GM11168 (cell line): ENCODE data around the gene FAM20B.

Experiments used
- in situ Hi-C: fragments of 300-500 bp; cut with MboI; formaldehyde crosslinking; loops from one replicate; pipeline ENCODE4 v1.12.0; 2022; ENCODE audit warnings: low sequenced_read_pairs; ENCODE audit not compliant: unreplicated experiment

FAM20B gene

DNA sequence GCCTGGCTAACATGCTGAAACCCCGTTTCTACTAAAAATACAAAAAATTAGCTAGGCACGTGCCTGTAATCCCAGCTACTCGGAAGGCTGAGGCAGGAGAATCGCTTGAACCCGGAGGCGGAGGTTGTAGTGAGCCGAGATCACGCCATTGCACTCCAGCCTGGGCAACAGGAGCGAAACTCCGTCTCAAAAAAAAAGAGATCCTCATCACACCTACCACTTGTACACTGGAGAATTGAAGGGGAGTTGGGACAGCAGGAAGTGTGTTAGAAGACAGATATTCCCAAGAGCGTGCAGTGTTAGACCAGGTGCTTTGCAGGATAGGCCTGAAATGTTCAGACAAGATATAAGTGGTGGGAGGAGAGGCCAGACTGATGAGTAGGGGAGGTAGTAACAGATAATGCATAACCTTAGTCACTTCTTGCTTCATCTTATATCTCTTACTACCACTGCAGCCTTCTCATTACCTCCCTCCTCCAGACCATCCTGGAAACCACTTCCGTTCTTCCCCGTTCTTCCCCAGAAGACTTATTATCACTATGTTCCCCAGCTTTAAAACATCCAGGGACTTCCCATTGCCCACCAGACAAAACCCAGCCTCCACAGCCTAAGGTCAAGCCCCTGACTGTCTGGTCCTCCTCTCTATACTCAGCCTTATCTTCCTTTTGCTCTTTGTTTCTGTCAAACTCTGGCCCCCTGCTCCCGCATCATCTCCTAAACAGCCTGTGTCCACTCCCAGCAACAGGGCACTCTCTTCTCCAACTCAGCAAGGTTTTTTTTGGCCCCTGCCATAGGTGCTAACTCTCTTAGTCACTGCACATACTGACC, 21.3 kb downstream of the FAM20B start:
- in situ Hi-C loops: no loop called here

DNA sequence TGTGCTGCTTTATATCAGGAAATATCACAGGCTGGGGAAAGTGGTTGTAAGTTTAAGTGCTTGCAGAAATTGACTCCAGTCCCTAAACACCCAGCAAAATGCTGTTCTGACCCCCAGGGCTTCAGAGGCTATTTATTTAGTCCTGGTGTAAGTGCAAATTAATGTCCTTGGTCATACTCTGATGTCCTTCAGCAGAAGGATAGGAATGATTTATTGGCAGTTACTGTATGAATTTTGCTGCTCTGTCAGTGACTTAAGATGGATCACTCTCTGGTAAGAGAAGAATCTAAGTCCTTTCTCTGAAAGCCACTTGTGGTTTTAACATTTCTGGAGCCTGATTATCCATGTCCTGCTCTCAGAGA, 21.9 kb downstream of the FAM20B start:
- in situ Hi-C loops: no loop called here

DNA sequence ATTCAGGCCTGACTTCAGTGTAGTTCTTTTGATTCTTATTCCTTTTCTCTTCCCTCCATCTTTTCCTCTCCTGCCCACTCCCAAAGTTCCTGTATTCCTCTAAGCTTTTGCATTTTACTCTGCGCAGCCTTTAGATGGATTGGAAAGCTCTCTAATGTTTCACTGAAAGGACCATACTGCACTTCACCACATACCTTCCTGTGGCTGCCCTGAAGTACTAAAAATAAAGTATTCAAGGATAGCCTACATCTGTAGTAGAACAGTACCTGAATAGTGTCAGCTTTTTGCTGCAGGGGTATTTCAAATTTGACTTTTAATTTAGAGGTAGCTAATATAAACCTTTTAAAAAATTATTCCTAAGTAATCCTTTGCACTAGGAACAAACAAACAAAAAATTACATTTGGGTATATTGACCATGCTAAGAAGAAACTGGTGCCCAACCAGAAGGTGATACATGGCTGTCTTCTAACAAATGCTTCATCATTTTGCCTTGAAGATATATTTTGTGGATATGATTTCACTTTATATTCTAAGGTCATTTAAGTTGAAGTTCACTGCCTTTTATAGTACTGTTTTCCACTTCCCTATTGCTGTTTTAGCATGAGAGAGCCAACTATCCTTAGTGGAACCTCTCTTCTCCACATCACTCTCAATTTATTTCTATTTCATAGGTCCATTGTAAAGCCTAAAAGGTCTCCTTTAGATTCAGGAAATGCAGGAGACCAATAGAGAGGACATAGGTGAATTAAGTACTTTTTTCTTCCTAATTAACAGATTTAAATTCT, 22.8 kb downstream of the FAM20B start:
- in situ Hi-C loops: no loop called here

DNA sequence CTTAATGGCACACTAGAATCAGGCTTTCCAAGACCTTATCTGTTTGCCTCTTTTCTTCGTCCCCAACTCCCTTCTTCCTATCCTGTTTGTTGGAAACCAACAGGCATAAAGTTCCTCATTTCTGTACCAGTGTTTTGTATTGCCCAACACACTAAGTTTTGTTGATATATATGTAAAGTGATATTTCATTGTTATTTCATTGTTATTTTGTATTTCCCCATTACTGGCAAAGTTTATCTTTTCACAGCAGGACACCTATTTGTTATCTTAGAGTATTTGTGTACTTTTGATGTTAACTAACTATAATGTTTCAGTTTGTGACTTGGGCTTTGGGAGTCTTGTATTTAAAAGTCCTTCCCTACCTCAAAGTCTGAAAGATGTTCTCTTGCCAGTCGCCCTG, 27.1 kb downstream of the FAM20B start:
- in situ Hi-C loops: no loop called here

DNA sequence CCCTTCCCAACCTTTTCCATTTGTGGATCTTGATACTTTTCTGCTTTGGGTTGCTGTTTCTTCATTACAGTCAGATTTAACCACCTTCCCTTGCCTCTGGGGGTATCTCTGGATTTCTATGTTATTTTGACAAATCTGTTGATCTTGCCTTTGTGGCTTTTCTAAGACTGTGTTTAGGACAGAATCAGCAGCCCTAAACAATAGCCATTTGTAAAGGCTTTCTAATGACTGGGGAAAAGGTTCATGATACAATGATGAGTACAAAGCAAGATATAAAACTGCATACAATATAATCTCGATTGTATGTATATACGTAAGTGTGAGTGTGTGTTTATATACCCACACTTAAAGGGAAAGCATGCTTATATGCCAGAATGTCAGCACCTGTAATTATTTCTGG, 27.8 kb downstream of the FAM20B start:
- in situ Hi-C loops: no loop called here

DNA sequence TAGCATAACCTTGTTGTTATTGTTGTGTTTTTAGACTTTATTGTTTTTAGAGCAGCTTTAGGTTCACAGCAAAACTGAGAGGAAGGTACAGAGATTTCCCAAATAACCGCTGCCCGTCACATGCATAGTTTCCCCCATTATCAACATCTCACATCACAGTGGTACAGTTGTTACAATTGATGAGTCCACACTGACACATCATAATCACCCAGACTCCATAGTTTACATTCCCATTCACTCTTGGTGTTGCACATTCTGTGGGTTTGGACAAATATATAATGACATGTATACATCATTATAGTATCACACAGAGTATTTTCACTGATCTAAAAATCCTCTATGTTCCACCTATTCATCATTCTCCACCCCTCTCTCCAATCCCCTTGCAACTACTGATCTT, 30.2 kb downstream of the FAM20B start:
- in situ Hi-C loops: no loop called here

DNA sequence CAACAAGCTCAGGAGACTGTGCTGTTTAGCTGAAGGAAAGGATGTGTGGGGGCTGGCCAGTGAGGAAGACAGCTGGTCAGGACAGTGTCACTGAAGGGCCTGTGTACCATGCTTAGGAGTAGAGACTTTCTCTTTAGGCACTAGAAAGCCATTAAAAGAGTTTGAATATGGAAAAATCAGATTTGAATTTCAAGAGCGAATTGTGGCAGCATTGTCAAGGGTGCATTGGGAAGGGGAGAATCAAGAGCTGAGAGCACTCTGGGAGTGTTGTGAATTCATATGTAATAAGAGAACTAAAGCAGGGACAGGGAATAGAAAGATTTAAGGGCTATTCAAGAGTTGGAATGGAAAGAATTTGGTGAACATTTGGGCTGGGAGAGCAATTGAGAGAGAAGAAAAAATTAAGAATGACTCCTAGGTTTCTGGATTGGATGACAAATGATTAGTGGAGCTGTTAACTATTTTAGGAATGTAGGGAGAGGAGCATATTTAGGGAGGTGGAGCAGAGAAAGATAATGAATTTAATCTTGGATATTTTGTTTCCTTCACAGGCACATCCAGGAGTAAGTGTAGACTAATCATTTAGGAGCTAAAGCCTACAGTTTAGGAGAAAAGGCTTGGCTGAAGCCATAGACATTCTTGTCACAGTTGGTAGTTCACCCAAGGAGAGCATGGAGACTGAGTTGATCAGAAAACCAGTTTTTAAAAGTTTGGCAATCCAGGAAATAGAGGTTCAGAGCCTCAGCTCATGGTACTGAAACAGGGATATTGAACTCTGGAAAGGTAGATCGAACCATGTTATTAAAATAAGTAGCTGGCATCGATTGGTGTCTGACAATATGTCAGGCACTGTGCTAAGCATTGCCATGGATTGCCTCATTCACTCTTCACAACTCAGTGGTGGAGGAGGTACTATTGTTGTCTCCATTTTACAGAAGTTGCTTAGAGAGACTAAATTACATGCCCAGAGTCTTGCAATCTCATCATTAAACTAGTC, 33.1 kb downstream of the FAM20B start:
- in situ Hi-C loops: no loop called here

DNA sequence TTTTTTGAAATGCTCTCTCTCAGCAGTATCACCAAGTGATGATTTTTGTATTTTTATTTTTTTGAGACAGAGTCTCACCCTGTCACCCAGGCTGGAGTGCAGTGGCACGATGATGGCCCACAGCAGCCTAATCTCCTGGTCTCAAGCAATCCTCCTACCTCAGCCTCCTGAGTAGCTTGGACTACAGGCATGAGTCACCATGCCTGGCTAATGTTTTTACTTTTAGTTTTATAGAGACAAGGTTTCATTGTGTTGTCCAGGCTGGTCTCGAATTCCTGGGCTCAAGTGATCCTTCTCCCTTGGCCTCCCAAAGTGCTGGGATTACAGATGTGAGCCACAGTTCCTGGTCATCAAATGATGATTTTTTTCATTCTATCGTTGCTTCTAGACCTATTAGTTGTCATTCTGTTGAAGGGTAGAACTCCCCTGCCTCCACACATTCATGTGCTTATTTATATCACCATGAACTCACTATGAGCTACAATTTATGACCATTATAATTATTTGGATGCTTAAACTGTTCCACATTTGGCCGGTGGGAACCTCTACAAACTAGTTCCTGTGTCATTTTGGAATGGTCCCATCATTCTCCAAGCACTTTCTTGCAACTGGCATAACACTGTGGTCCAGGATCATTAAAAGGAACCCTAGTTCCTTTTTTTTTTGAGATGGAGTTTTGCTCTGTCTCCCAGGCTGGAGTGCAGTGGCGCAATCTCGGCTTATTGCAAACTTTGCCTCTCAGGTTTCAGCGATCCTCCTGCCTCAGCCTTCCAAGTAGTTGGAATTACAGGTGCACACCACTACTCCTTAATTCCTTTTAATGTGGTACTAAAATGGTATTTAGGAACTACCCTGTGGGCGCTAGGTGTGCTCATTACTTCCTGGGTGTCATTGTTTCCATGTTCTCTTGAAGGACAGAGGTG, 35.9 kb downstream of the FAM20B start:
- in situ Hi-C loops: no loop called here

DNA sequence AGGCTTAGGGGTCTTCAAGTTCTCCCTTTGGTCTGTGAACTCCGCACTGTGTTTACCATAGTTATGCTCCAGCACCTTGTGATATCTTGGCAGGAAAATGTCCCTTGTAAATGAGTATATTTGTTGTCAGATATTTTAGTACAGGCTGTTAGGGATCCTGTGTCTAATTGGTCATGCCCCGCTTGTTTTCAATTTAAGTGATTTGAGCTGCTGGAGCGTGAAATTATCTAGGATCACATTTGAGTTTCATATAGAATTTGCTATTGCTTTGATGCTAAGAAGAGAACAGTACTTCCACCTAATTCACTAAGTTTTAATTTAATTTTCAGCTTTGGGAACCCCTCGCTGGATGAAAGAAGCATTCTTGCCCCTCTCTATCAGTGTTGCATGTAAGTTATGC, 40.8 kb downstream of the FAM20B start:
- in situ Hi-C loops: no loop called here

DNA sequence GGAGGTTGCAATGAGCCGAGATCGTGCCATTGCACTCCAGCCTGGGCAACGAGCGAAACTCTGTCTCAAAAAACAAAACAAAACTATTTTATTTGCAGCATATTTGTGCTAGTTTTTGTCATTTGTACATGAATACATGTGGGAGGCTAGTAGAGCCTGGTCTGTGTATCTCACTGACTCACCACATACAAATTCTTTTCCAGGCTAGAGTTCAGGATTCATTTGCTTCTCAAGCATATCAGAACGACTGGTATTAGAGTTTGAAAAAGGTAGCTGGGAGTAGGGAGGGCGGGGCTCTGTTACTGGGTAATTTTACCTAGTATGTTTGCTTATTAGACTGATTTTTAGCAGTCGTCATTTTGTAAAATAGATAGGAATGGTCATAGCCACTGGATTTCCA, 51.7 kb downstream of the FAM20B start:
- in situ Hi-C loops: no loop called here

DNA sequence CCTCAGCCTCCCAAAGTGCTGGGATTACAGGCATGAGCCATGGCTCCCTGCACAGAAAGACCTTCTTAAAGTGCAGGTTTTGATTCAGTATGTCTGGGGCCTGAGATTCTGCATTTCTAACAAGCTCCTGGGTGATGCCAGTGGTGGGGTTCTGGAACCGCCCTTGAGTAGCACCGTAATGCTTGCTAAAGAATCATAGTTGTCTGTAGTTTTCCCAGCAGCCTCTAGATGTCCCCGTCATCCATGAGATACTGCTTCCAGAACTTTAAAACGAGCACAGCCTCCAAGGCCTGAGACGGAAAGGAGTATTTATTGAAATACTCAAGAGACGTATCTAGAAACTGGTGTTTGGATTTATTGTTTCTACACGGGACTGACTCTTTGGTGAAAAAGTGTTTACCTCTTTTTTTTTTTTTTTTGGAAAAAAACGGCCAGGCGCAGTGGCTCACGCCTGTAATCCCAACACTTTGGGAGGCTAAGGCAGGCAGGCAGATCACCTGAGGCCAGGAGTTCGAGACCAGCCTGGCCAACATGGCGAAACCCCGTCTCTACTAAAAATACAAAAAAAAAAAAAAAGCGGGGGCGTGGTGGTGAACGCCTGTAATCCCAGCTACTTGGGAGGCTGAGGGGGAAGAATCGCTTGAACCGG, 53.5 kb downstream of the FAM20B start:
- in situ Hi-C loops: no loop called here

DNA sequence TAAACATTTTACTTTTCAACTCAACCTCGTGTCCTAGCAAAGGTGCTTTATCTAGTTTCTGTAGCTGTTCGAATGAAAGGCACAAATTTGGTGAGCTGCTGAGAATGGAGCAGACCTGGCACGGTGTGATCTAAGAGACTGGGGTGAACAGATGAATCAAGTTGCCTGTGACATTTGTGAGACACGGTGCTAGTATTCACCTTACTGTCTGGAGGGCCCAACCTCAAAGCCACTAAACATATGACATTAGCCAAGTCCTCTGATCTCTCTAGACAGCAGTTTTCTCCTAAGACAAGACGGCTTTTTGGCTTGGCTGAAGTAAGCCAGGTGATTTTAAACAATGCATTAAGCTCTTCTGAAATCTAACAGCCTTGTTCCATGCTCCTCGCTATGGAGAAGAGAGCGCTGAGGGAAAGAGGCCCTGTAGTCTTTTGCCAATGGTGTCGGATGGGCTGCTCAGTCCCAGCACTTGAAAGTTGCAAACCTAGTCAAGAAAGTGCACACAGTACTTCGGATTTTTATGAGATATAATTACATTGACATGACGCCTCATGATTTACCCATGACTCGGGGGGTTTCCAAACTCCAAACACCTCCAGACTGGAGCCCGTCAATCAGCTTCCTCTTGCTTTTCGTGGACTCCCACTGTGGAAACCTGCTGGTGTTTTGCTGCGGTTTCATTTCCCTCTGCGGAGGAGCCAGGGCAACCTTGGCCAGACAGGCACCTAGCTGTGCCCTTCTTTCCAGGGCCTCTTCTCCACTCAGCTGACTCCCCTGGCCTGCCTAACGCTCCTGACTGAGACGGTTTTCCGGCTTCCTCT, 55.4 kb downstream of the FAM20B start:
- in situ Hi-C loops: no loop called here

DNA sequence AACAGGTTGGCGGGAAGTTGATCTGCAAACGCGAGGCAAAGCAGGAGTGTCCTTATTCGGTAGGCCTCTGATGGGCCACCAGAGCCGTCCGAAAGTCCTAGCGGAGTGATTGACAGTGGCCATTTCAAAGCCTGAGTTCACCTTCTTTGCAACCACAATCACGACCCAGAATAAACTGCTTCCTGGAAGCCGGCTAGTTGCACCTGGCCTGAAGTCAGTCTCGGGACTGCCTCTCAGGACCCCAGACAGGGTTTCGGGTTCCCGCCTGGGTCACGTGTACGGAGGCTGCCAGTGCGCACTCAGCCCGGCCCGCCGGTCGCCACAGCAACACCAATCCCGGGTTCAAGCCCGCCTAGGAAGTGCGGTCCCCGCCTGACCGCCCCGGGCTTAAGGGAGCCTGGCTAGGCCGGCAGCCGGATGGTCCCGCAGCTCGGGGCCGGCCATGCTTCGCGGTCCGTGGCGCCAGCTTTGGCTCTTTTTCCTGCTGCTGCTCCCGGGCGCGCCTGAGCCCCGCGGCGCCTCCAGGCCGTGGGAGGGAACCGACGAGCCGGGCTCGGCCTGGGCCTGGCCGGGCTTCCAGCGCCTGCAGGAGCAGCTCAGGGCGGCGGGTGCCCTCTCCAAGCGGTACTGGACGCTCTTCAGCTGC, 56.1 kb downstream of the FAM20B start, which contains the start of gene TOR3A:
Gene TOR3A (plus strand): TSS at position 384 of the 646 bp plus-strand sequence. CDS start 59 bp downstream, at position 443.
- in situ Hi-C loops: no loop called here

DNA sequence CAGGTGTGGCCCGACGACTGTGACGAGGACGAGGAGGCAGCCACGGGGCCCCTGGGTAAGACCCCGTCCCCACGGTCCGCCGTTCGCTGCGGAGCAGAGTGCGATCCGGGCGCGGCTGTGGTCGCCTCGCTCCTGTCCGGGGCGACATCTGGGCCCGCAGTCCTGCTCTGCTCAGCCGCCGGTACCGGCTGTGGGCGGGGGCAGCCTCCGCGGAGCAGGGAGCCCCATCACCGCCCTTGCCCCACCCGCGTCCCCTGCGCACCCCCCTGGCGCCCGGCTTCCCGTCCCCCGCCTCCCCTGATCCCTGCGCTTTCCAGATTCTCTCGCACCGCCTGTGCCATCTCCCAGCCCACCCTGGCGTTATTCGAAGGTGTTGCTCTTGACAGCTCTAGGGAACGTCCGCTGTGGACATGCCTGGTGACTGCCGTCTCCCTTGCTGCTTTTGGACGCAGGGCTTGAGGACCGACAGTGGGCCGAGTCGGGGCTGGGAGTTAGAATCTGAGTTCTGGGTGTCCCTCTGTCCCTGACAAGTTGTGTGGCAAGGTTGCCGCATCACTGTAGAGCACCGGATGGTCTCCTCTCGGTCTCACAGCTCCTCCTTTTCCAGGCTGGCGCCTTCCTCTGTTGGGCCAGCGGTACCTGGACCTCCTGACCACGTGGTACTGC, 56.8 kb downstream of the FAM20B start:
- in situ Hi-C loops: no loop called here

DNA sequence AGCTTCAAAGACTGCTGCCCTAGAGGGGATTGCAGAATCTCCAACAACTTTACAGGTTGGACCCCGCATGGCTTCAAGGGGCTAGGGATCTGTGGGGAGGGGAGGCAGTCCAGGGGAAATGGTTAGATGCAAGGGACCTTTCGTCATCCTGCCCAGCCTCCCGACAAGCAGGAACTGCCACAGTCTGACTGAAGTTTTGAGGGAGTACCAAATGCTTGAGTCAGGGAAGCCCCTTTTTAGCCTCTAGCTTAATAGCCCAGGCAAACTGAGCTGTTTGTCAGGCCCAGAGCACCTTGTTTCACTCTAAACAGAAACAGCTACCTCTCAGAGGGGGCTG, 57.3 kb downstream of the FAM20B start:
- in situ Hi-C loops: no loop called here

DNA sequence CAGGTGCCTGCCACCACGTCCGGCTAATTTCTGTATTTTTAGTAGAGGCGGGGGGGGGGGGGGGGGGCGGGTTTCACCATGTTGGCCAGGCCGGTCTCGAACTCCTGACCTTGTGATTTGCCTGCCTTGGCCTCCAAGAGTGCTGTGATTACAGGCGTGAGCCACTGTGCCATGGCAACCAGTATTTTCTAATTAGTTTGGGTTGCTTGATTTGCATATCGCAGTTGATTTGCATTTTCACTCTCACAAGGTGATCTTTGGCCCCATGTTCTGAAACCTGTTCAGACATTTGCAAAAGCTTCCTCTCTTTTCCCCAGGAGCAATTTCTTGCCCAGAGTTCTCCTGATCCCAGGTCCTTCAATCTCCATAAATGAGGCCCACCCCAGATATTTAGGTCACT, 57.8 kb downstream of the FAM20B start:
- in situ Hi-C loops: no loop called here

DNA sequence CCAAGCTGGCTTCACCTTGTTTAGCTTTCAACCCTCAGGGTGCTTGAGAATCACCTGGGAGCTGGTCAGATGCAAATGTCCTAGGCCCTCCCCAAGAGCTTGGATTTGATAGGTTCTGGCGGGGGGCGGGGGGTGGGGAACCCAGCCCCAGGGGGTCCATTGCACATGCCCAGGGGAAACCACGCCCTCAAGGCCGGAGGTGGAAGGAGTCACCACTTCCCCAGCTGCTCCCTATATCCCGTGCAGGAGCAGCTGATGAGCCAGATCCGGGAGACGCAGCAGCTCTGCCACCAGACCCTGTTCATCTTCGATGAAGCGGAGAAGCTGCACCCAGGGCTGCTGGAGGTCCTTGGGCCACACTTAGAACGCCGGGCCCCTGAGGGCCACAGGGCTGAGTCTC, 62.0 kb downstream of the FAM20B start:
- in situ Hi-C loops: no loop called here
